Measurements from ENCODE around the gene GPI. TPM values are rescaled to one million over a fixed set of nuclear protein-coding genes. Genes with fewer than 3 reads are reported as not detected.

GPI gene
- polyA plus RNA-seq, 1 donor: 181 TPM

Other genes starting within 250 kb of the GPI start
- gene LSM14A, start 192.7 kb upstream of the GPI start, polyA plus RNA-seq (ENCODE audit: insufficient read length): 199 TPM
- gene GARRE1, start 110.6 kb upstream of the GPI start, polyA plus RNA-seq (ENCODE audit: insufficient read length): 35.6 TPM
- gene PDCD2L, start 39.2 kb downstream of the GPI start, polyA plus RNA-seq (ENCODE audit: insufficient read length): 15.3 TPM
- 189 TPM for gene UBA2, start 63.2 kb downstream of the GPI start, polyA plus RNA-seq (ENCODE audit: insufficient read length)
- gene WTIP, start 116.6 kb downstream of the GPI start, polyA plus RNA-seq (ENCODE audit: insufficient read length): 28.0 TPM